HepG2 (cell line): ENCODE results near the gene KLHDC4. TPM values are rescaled to one million over a fixed set of nuclear protein-coding genes. Genes with fewer than 3 reads are reported as not detected.

ENCODE experiments used
- ATAD3A ChIP-seq: sonication (generic); formaldehyde crosslinking; IDR thresholded peaks from 2 replicates; pipeline ENCODE4 v1.4.0; 2020; ENCODE audit warnings: missing genetic modification reagents
- ATF1 ChIP-seq: IDR thresholded peaks from 2 replicates; pipeline ENCODE4 v1.6.1; 2016; ENCODE audit warnings: mild to moderate bottlenecking, control low read depth
- CENPBD1 ChIP-seq: sonication (generic); formaldehyde crosslinking; IDR thresholded peaks from 2 replicates; pipeline ENCODE4 v1.8.0; 2022; ENCODE audit warnings: missing genetic modification reagents, low read depth, mild to moderate bottlenecking, borderline replicate concordance
- FOXO4 ChIP-seq: sonication (generic); formaldehyde crosslinking; conservative IDR thresholded peaks from 2 replicates; pipeline ENCODE4 v1.8.1; 2023; ENCODE audit warnings: missing genetic modification reagents
- KDM5B ChIP-seq: sonication (generic); formaldehyde crosslinking; IDR thresholded peaks from 2 replicates; pipeline ENCODE4 v1.4.0; 2020; ENCODE audit warnings: missing genetic modification reagents, mild to moderate bottlenecking, borderline replicate concordance
- REXO4 ChIP-seq: sonication (generic); formaldehyde crosslinking; IDR thresholded peaks from 2 replicates; pipeline ENCODE4 v1.8.0; 2022; ENCODE audit warnings: missing genetic modification reagents, mild to moderate bottlenecking, borderline replicate concordance
- ZBTB21 ChIP-seq: sonication (generic); formaldehyde crosslinking; IDR thresholded peaks from 2 replicates; pipeline ENCODE4 v1.4.0; 2020; ENCODE audit warnings: missing genetic modification reagents
- ZBTB40 ChIP-seq, 2 experiments: fragments of 450-650 bp in 1 of 2; sonication (generic) in 1 of 2; formaldehyde crosslinking in 1 of 2; IDR thresholded peaks; 2 replicates each; pipeline versions ENCODE4 v1.6.1 to v1.8.0; 2016 to 2022; ENCODE audit warnings: antibody characterized with exemption in 1 of 2, mild to moderate bottlenecking in 1 of 2, missing genetic modification reagents in 1 of 2
- ZNF142 ChIP-seq: sonication (generic); formaldehyde crosslinking; IDR thresholded peaks from 2 replicates; pipeline ENCODE4 v1.4.0; 2020; ENCODE audit warnings: missing genetic modification reagents
- ZNF234 ChIP-seq: sonication (generic); formaldehyde crosslinking; conservative IDR thresholded peaks from 2 replicates; pipeline ENCODE4 v1.5.1; 2020; ENCODE audit warnings: mild to moderate bottlenecking, missing genetic modification reagents
- polyA plus RNA-seq, 8 experiments: library from polyadenylated mRNA; depleted of rRNA in 3 of 8; stranded (reverse) in 7 of 8; unstranded in 1 of 8; fragments of >200 nt; fragmentation: Illumina TruSeq in 4 of 8; extraction: Trizol in 4 of 8; gene quantifications; 2 replicates each; pipeline versions ENCODE4 v1.2.1 to v1.2.3, GENCODE V29; 2011 to 2016; ENCODE audit warnings: low read depth in 4 of 8, missing spikeins in 1 of 8, mixed read lengths in 1 of 8; ENCODE audit not compliant: insufficient read depth in 1 of 8
- total RNA-seq, 5 experiments: library from RNA; depleted of rRNA; stranded (reverse); fragments of >200 nt; fragmentation: Illumina TruSeq; extraction: Trizol; gene quantifications; 2 replicates each; pipeline ENCODE4 v1.2.3, GENCODE V29; 2016; ENCODE audit warnings: low read depth in 1 of 5

Gene KLHDC4
- total and polyA plus RNA-seq, 2 of the 13 experiments (the other 11 are each of a cell fraction or from before 2014, with no cell fraction given), result 18.7 to 31.8 TPM

- TF ChIP-seq FOXO4 (CRISPR knock-in tag) (no peak), ATAD3A (CRISPR knock-in tag) (no peak), REXO4 (CRISPR knock-in tag) (no peak), ZBTB21 (CRISPR knock-in tag) (0 out of 2 replicates have a peak, but pooled peaks have one; percentile 53), ZBTB40 (IDR thresholded peaks at IDR 0.05) (no peak), ZBTB40 (CRISPR knock-in tag; IDR thresholded peaks at IDR 0.05) (no peak; the same call in 1 of the 2 replicates), ZNF234 (CRISPR knock-in tag) (peak; percentile 69; the same call in 1 of the 2 replicates), ATF1 (CRISPR knock-in tag) (no peak), CENPBD1 (CRISPR knock-in tag) (no peak; the same call in 1 of the 2 replicates), ZNF142 (CRISPR knock-in tag) (peak; percentile 91), KDM5B (CRISPR knock-in tag) (peak; percentile 84)
Measured at GRCh38 chr16:87778830-87779579, 13.2 kb upstream of the KLHDC4 start (continued).
